Liver (tissue), 3 donors: ENCODE data around the gene ARHGAP21.

Source experiments
- EGR1 ChIP-seq, 2 donors: IDR thresholded peaks; 2 replicates each; pipeline ENCODE4 v1.6.1; 2016 to 2018; ENCODE audit warnings: antibody characterized with exemption in 2 of 2, low read depth in 2 of 2
- GABPA ChIP-seq, 2 donors: IDR thresholded peaks in 1 of 2; conservative IDR thresholded peaks in 1 of 2; 2 replicates each; pipeline ENCODE4 v1.6.1; 2016; ENCODE audit warnings: antibody characterized with exemption in 2 of 2, mild to moderate bottlenecking in 1 of 2, moderate library complexity in 1 of 2
- HNF4A ChIP-seq, 2 donors: conservative IDR thresholded peaks; 2 replicates each; pipeline ENCODE4 v1.6.1; 2016; ENCODE audit warnings: antibody characterized with exemption in 2 of 2, mild to moderate bottlenecking in 2 of 2
- HNF4G ChIP-seq: IDR thresholded peaks from 2 replicates; pipeline ENCODE4 v1.6.1; 2016; ENCODE audit warnings: antibody characterized with exemption
- JUND ChIP-seq, 2 donors: IDR thresholded peaks; 2 replicates each; pipeline ENCODE4 v1.6.1; 2016; ENCODE audit warnings: antibody characterized with exemption in 2 of 2
- MAX ChIP-seq: IDR thresholded peaks from 2 replicates; pipeline ENCODE4 v1.6.1; 2016; ENCODE audit warnings: antibody characterized with exemption
- NR2F2 ChIP-seq: IDR thresholded peaks from 2 replicates; pipeline ENCODE4 v1.6.1; 2016; ENCODE audit warnings: antibody characterized with exemption
- RAD21 ChIP-seq, 2 donors: IDR thresholded peaks; 2 replicates each; pipeline ENCODE4 v1.6.1; 2016; ENCODE audit warnings: antibody characterized with exemption in 2 of 2, mild to moderate bottlenecking in 2 of 2
- RXRA ChIP-seq, 2 donors: IDR thresholded peaks; 2 replicates each; pipeline ENCODE4 v1.6.1; 2017 to 2018; ENCODE audit warnings: antibody characterized with exemption in 2 of 2, mild to moderate bottlenecking in 1 of 2
- SP1 ChIP-seq: IDR thresholded peaks from 2 replicates; pipeline ENCODE4 v1.6.1; 2018; ENCODE audit warnings: antibody characterized with exemption, mild to moderate bottlenecking
- YY1 ChIP-seq: IDR thresholded peaks from 2 replicates; pipeline ENCODE4 v1.6.1; 2016; ENCODE audit warnings: antibody characterized with exemption, mild to moderate bottlenecking
- TF ChIP-seq, protein P1 (sequence below): fragments of 150-350 bp; IDR thresholded peaks from 2 replicates; pipeline ENCODE4 v1.5.1; 2017; ENCODE audit warnings: improper control_type of control experiment, low read depth, low read length; ENCODE audit not compliant: missing input control
- TF ChIP-seq, protein P2 (sequence below): IDR thresholded peaks from 2 replicates; pipeline ENCODE4 v1.6.1; 2016; ENCODE audit warnings: antibody characterized with exemption, mild to moderate bottlenecking
- TF ChIP-seq, protein P3 (sequence below): IDR thresholded peaks from 2 replicates; pipeline ENCODE4 v1.6.1; 2016; ENCODE audit warnings: antibody characterized with exemption
- donor health status: healthy.
- donor health status: healthy.

DNA sequence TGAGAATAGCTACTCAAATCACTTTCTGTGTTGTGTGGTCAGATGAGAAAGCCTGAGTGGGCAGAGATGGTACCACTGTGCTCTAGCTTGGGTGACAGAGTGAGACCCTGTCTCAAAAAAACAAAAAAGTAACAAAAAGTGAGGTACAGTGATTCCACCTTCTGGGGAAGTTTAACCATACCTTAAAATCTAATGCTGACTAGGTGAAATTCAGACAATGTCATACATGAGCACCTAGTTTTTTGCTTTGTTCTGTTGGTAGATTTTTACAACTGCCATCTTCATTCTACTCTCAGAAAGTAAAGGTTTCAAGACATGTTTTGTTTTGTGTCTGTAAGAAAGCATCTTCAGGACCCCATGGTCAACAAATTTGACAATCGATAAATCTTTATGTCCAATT is 144.2 kb downstream of the ARHGAP21 start:
- TF ChIP-seq, protein P1, sequence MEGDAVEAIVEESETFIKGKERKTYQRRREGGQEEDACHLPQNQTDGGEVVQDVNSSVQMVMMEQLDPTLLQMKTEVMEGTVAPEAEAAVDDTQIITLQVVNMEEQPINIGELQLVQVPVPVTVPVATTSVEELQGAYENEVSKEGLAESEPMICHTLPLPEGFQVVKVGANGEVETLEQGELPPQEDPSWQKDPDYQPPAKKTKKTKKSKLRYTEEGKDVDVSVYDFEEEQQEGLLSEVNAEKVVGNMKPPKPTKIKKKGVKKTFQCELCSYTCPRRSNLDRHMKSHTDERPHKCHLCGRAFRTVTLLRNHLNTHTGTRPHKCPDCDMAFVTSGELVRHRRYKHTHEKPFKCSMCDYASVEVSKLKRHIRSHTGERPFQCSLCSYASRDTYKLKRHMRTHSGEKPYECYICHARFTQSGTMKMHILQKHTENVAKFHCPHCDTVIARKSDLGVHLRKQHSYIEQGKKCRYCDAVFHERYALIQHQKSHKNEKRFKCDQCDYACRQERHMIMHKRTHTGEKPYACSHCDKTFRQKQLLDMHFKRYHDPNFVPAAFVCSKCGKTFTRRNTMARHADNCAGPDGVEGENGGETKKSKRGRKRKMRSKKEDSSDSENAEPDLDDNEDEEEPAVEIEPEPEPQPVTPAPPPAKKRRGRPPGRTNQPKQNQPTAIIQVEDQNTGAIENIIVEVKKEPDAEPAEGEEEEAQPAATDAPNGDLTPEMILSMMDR: no peak
- TF ChIP-seq HNF4G (no peak), NR2F2 (no peak), MAX (no peak), EGR1 (IDR thresholded peaks at IDR 0.05; ENCODE audit: low read depth in 2 of 2) (no peak), HNF4A (conservative IDR thresholded peaks at IDR 0.05) (no peak), GABPA (IDR thresholded peaks at IDR 0.05 in 1 of 2, conservative IDR thresholded peaks at IDR 0.05 in 1 of 2) (no peak), YY1 (no peak), SP1 (no peak), RXRA (IDR thresholded peaks at IDR 0.05) (no peak), JUND (IDR thresholded peaks at IDR 0.05) (no peak), RAD21 (IDR thresholded peaks at IDR 0.05) (no peak)
- TF ChIP-seq, protein P2, sequence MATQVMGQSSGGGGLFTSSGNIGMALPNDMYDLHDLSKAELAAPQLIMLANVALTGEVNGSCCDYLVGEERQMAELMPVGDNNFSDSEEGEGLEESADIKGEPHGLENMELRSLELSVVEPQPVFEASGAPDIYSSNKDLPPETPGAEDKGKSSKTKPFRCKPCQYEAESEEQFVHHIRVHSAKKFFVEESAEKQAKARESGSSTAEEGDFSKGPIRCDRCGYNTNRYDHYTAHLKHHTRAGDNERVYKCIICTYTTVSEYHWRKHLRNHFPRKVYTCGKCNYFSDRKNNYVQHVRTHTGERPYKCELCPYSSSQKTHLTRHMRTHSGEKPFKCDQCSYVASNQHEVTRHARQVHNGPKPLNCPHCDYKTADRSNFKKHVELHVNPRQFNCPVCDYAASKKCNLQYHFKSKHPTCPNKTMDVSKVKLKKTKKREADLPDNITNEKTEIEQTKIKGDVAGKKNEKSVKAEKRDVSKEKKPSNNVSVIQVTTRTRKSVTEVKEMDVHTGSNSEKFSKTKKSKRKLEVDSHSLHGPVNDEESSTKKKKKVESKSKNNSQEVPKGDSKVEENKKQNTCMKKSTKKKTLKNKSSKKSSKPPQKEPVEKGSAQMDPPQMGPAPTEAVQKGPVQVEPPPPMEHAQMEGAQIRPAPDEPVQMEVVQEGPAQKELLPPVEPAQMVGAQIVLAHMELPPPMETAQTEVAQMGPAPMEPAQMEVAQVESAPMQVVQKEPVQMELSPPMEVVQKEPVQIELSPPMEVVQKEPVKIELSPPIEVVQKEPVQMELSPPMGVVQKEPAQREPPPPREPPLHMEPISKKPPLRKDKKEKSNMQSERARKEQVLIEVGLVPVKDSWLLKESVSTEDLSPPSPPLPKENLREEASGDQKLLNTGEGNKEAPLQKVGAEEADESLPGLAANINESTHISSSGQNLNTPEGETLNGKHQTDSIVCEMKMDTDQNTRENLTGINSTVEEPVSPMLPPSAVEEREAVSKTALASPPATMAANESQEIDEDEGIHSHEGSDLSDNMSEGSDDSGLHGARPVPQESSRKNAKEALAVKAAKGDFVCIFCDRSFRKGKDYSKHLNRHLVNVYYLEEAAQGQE: no peak
- TF ChIP-seq, protein P3, sequence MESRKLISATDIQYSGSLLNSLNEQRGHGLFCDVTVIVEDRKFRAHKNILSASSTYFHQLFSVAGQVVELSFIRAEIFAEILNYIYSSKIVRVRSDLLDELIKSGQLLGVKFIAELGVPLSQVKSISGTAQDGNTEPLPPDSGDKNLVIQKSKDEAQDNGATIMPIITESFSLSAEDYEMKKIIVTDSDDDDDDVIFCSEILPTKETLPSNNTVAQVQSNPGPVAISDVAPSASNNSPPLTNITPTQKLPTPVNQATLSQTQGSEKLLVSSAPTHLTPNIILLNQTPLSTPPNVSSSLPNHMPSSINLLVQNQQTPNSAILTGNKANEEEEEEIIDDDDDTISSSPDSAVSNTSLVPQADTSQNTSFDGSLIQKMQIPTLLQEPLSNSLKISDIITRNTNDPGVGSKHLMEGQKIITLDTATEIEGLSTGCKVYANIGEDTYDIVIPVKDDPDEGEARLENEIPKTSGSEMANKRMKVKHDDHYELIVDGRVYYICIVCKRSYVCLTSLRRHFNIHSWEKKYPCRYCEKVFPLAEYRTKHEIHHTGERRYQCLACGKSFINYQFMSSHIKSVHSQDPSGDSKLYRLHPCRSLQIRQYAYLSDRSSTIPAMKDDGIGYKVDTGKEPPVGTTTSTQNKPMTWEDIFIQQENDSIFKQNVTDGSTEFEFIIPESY: no peak
